Endothelial cell (in vitro differentiated cells): ENCODE measurements around the gene TRIM10. TPM values are rescaled to one million over a fixed set of nuclear protein-coding genes. Genes with fewer than 3 reads are reported as not detected.

Experiments used
- DNase-seq: peaks from one replicate; pipeline ENCODE4 v3.0.0; 2021; ENCODE audit warnings: low spot score
- H3K27ac Mint-ChIP-seq: one replicate; pipeline ENCODE4 v1.8.0; 2021; ENCODE audit warnings: mixed read lengths, inconsistent platforms; ENCODE audit not compliant: unreplicated experiment
- H3K27me3 Mint-ChIP-seq: one replicate; pipeline ENCODE4 v1.8.0; 2021; ENCODE audit warnings: mild to moderate bottlenecking, moderate library complexity, mixed read lengths, inconsistent platforms; ENCODE audit not compliant: unreplicated experiment
- H3K36me3 Mint-ChIP-seq: one replicate; pipeline ENCODE4 v1.8.0; 2021; ENCODE audit warnings: mild to moderate bottlenecking, low read depth, mixed read lengths, inconsistent platforms; ENCODE audit not compliant: unreplicated experiment
- H3K4me1 Mint-ChIP-seq: one replicate; pipeline ENCODE4 v1.8.0; 2021; ENCODE audit warnings: mild to moderate bottlenecking, mixed read lengths, inconsistent platforms; ENCODE audit not compliant: unreplicated experiment
- H3K4me3 Mint-ChIP-seq: one replicate; pipeline ENCODE4 v1.8.0; 2021; ENCODE audit warnings: mild to moderate bottlenecking, mixed read lengths, inconsistent platforms; ENCODE audit not compliant: unreplicated experiment
- H3K9me3 Mint-ChIP-seq: one replicate; pipeline ENCODE4 v1.8.0; 2021; ENCODE audit warnings: mixed read lengths, inconsistent platforms; ENCODE audit not compliant: unreplicated experiment
- total RNA-seq: library from RNA; stranded (reverse); fragmentation: NEBNext Ultra II Directional; extraction: Animal tissue kit (Norgen Biotek cat#: 25700); gene quantifications from one replicate; pipeline ENCODE4 v1.2.1, GENCODE V29; 2021; ENCODE audit not compliant: unreplicated experiment
- TF ChIP-seq, protein P1 (sequence below): fragments of 200-600 bp; sonication (generic); IDR thresholded peaks from one replicate; pipeline ENCODE4 v1.5.0; 2021; ENCODE audit warnings: antibody characterized with exemption; ENCODE audit not compliant: unreplicated experiment

Gene TRIM10
- total RNA-seq, 1 donor from 2014 or later: not detected

GRCh38 chr6:30116724-30117123 is 44.3 kb downstream of the TRIM10 start:
- Mint-ChIP-seq H3K4me3 (no peak overlapping the region), H3K27me3 (peaks cover 1% of the 10 kb centered on the region), H3K27ac (no peak overlapping the region), H3K36me3 (no peaks in the 10 kb centered on the region), H3K9me3 (no peaks in the 10 kb centered on the region), H3K4me1 (no peaks in the 10 kb centered on the region)
- no peak for DNase-seq
- TF ChIP-seq, protein P1, sequence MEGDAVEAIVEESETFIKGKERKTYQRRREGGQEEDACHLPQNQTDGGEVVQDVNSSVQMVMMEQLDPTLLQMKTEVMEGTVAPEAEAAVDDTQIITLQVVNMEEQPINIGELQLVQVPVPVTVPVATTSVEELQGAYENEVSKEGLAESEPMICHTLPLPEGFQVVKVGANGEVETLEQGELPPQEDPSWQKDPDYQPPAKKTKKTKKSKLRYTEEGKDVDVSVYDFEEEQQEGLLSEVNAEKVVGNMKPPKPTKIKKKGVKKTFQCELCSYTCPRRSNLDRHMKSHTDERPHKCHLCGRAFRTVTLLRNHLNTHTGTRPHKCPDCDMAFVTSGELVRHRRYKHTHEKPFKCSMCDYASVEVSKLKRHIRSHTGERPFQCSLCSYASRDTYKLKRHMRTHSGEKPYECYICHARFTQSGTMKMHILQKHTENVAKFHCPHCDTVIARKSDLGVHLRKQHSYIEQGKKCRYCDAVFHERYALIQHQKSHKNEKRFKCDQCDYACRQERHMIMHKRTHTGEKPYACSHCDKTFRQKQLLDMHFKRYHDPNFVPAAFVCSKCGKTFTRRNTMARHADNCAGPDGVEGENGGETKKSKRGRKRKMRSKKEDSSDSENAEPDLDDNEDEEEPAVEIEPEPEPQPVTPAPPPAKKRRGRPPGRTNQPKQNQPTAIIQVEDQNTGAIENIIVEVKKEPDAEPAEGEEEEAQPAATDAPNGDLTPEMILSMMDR: peak; percentile 34

DNA sequence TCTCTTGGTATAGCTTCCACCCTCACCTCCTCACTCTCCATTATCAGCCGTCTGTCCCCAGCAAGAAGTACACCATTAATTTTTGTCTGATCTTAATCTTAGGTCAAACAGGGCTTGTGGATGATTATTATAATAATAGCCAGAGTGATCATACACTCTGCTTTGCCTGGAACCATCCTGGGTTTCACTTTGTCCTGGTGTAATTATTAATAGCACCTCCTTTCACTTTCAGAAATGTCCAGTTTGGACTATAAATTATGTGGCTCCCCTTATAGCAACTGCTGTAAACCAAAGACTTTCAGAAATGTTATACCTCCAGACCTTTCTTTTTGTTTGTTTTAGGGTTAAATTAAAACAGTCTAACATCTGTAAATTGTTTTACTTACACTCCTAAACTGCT is 47.2 kb downstream of the TRIM10 start:
- Mint-ChIP-seq H3K27me3 (peaks cover 4% of the 10 kb centered on the region), H3K36me3 (no peaks in the 10 kb centered on the region), H3K9me3 (no peaks in the 10 kb centered on the region), H3K4me1 (no peaks in the 10 kb centered on the region), H3K4me3 (no peak overlapping the region), H3K27ac (no peak overlapping the region)
- TF ChIP-seq, protein P1: no peak
- no peak for DNase-seq

- no peak for DNase-seq
- no peak within 1 kb of the TSS for H3K4me3 Mint-ChIP-seq
- H3K27ac Mint-ChIP-seq: no peak within 1 kb of the TSS
- no peaks in the 10 kb centered on the region for H3K36me3 Mint-ChIP-seq
- no peaks in the 10 kb centered on the region for H3K4me1 Mint-ChIP-seq
- no peaks in the 10 kb centered on the region for H3K9me3 Mint-ChIP-seq
- TF ChIP-seq, protein P1: no peak
- H3K27me3 Mint-ChIP-seq: peaks cover 7% of the 10 kb centered on the region
Observed at GRCh38 chr6:30113003-30113759, 47.8 kb downstream of the TRIM10 start, which contains the start of gene TRIM31. TRIM31 (minus strand) TSS chr6:30113090; CDS start chr6:30112805, 285 bp downstream.

DNA sequence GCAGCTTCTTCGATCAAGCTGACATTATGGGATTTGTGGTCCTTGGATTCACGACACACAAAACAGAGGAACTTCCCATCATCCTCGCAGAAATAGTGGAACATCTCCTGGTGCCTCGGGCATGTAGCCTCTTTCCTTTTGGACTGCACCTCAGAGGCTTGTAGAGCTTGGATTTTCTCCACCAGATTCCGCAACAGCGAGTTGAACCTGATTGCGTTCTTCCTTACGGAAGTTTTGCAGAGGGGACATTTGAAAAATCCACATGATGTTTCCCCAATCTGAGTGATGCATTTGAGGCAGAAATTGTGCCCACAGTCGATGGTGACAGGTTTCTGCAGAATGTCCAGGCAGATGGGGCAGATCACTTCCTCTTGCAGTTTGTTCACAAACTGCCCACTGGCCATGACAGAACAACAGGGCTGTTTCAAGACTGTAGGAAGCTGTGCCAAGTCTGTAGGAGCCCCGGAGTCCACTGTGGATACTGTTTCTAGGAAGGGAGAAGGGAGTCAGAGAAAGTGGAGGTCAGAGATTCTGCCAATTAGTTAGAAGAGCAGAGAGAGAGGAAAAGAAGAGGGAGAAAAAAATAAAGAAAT is 48.5 kb downstream of the TRIM10 start:
- H3K36me3 Mint-ChIP-seq: no peaks in the 10 kb centered on the region
- no peak for DNase-seq
- TF ChIP-seq, protein P1: no peak
- peaks cover 7% of the 10 kb centered on the region for H3K27me3 Mint-ChIP-seq
- no peak overlapping the region for H3K27ac Mint-ChIP-seq
- no peaks in the 10 kb centered on the region for H3K9me3 Mint-ChIP-seq
- no peaks in the 10 kb centered on the region for H3K4me1 Mint-ChIP-seq
- H3K4me3 Mint-ChIP-seq: no peak overlapping the region

DNA sequence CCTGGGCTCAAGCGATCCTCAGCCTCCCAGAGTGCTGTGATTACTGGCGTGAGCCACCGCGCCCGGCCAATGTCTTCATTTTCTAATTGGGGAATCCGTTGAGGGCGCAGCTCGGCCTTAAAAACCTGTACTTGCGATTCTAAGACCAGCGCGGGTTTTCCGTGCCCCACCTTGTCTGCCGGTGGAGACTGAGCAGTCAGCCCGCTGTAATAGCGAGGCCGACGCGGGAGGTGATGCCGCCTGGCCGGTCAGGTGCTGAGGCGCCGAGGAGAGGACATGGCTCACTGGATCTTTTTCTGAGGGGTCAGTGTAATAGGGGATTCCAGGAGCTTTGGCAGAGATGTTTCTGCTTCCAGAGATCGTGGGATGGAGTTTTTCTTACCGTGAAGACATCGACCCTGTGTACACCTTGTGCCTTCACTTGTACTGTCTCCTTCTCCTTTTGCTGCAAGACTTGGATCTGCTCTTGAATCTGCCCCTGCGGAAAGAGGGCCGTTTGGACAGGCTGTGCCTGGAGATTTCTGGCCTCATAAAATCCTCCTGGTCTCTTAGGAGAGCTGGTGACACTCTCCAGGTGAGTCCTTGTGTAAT is 49.6 kb downstream of the TRIM10 start:
- no peaks in the 10 kb centered on the region for H3K36me3 Mint-ChIP-seq
- no peak overlapping the region for H3K4me3 Mint-ChIP-seq
- no peaks in the 10 kb centered on the region for H3K4me1 Mint-ChIP-seq
- H3K27ac Mint-ChIP-seq: no peak overlapping the region
- DNase-seq: no peak
- no peaks in the 10 kb centered on the region for H3K9me3 Mint-ChIP-seq
- peaks cover 7% of the 10 kb centered on the region for H3K27me3 Mint-ChIP-seq
- TF ChIP-seq, protein P1: no peak
